HEK293T (cell line): ENCODE results near the gene ZNF774.
"Not testable (repeated sequence)": the region's sequence is repeated elsewhere in the genome, so short reads cannot be mapped to it uniquely, and the experiment has no call there.

ENCODE experiments used
- CTCF ChIA-PET: fragments of 350-600 bp; formaldehyde crosslinking; extraction: SDS; loops from one replicate; lab custom pipeline; 2021; ENCODE audit warnings: antibody characterized with exemption, inconsistent platforms; lab: Yijun Ruan, JAX
- POLR2A ChIA-PET: fragments of 350-600 bp; formaldehyde crosslinking; extraction: SDS; loops from one replicate; lab custom pipeline; 2020; ENCODE audit warnings: antibody characterized with exemption, inconsistent platforms; lab: Yijun Ruan, JAX
- DNase-seq: peaks from one replicate; pipeline ENCODE4 v3.0.0; 2012; ENCODE audit warnings: mixed read lengths; ENCODE audit errors: extremely low spot score
- ARNT ChIP-seq: fragments of 450-650 bp; IDR thresholded peaks from 2 replicates; pipeline ENCODE4 v1.6.1; 2017; ENCODE audit warnings: mild to moderate bottlenecking
- BHLHE40 ChIP-seq: fragments of 450-650 bp; IDR thresholded peaks from 2 replicates; pipeline ENCODE4 v1.6.1; 2016; ENCODE audit warnings: mild to moderate bottlenecking, moderate library complexity, borderline replicate concordance
- CTBP1 ChIP-seq: fragments of 450-650 bp; IDR thresholded peaks from 2 replicates; pipeline ENCODE4 v1.6.1; 2016; ENCODE audit warnings: borderline replicate concordance
- ELF4 ChIP-seq: fragments of 450-650 bp; IDR thresholded peaks from 2 replicates; pipeline ENCODE4 v1.6.1; 2017; ENCODE audit warnings: antibody characterized with exemption
- FOXA1 ChIP-seq: fragments of 450-650 bp; IDR thresholded peaks from 2 replicates; pipeline ENCODE4 v1.6.1; 2016; ENCODE audit warnings: mild to moderate bottlenecking
- FOXK2 ChIP-seq: fragments of 450-650 bp; IDR thresholded peaks from 2 replicates; pipeline ENCODE4 v1.6.1; 2016; ENCODE audit warnings: mild to moderate bottlenecking
- FOXM1 ChIP-seq: fragments of 450-650 bp; IDR thresholded peaks from 2 replicates; pipeline ENCODE4 v1.6.1; 2017; ENCODE audit warnings: mild to moderate bottlenecking, borderline replicate concordance
- HDGF ChIP-seq: fragments of 450-650 bp; IDR thresholded peaks from 2 replicates; pipeline ENCODE4 v1.6.1; 2017; ENCODE audit warnings: antibody characterized with exemption, borderline replicate concordance
- L3MBTL2 ChIP-seq: fragments of 450-650 bp; conservative IDR thresholded peaks from 2 replicates; pipeline ENCODE4 v1.6.1; 2016; ENCODE audit warnings: mild to moderate bottlenecking
- LEF1 ChIP-seq: fragments of 450-650 bp; IDR thresholded peaks from 2 replicates; pipeline ENCODE4 v1.6.1; 2017; ENCODE audit warnings: mild to moderate bottlenecking, borderline replicate concordance
- NFRKB ChIP-seq: fragments of 450-650 bp; IDR thresholded peaks from 2 replicates; pipeline ENCODE4 v1.6.1; 2016; ENCODE audit warnings: mild to moderate bottlenecking, moderate library complexity
- SP1 ChIP-seq: fragments of 450-650 bp; IDR thresholded peaks from 2 replicates; pipeline ENCODE4 v1.6.1; 2017
- SUZ12 ChIP-seq: fragments of 450-650 bp; IDR thresholded peaks from 2 replicates; pipeline ENCODE4 v1.6.1; 2016; ENCODE audit warnings: mild to moderate bottlenecking
- TARDBP ChIP-seq: fragments of 450-650 bp; IDR thresholded peaks from 2 replicates; pipeline ENCODE4 v1.6.1; 2016
- ZNF384 ChIP-seq: fragments of 450-650 bp; IDR thresholded peaks from 2 replicates; pipeline ENCODE4 v1.6.1; 2016
- TF ChIP-seq, protein P1 (sequence below): fragments of 450-650 bp; IDR thresholded peaks from 2 replicates; pipeline ENCODE4 v1.6.1; 2016

The ZNF774 gene

DNA sequence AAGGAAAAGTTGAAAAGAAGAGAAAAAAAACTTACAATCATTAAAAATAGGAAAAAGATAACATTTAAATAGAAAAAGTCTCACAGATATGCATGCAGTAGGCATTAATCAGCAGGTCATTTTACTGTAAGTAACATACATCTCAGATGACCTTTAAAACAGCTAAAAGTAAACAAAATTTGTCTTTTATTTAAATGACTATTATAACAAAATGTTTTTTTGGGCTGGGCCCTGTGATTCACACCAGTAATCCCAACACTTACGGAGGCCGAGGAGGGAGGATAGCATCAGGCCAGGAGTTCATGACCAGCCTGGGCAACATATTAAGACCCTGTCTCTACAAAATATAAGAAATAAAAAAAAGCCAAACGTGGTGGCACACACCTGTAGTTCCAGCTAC, 50.7 kb downstream of the ZNF774 start:
- ChIA-PET POLR2A (interaction anchor here (5.2 kb wide), 1 partner anchor 14 kb away, joined by 36 read pairs; the partner anchor contains the start of gene IQGAP1), CTCF (interaction anchor here (0.9 kb wide), 1 partner anchor 83 kb away, joined by 3 read pairs; no protein-coding TSS in a partner anchor)
- DNase-seq: no peak
- TF ChIP-seq FOXK2 (no peak), ZNF384 (no peak), SP1 (no peak), FOXA1 (no peak), BHLHE40 (no peak), ELF4 (no peak), ARNT (no peak), FOXM1 (no peak), HDGF (no peak), NFRKB (no peak), CTBP1 (no peak), LEF1 (no peak), L3MBTL2 (no peak), SUZ12 (no peak), TARDBP (no peak)
- TF ChIP-seq, protein P1, sequence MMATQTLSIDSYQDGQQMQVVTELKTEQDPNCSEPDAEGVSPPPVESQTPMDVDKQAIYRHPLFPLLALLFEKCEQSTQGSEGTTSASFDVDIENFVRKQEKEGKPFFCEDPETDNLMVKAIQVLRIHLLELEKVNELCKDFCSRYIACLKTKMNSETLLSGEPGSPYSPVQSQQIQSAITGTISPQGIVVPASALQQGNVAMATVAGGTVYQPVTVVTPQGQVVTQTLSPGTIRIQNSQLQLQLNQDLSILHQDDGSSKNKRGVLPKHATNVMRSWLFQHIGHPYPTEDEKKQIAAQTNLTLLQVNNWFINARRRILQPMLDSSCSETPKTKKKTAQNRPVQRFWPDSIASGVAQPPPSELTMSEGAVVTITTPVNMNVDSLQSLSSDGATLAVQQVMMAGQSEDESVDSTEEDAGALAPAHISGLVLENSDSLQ: no peak

DNA sequence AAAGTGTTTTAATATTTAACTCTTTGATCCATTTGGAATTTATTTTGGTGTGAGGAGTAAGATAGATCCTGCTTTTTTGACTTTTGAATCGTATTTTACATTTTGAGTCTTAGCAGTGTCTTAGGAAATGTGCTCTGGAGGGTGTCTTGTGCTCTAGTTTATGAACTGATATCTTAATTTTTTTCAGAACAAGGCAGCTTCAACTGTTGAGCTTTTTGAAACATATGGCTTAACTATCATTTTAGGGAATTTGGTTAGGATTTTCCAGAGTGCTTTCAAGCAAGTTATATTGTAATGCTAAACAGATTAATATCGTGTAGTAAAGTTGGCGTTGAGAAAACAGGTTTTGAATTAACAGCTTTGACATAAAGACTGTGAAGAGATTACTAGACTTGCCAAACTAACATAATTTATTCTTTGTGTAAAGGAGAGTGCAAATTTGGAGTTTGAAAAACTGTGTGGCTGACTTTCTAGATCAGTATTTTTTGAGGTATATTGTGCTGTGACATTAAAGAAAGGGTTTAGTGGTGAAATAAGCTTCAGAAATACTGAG, 53.0 kb downstream of the ZNF774 start:
- POLR2A ChIA-PET: interaction anchor here (1.3 kb wide), 1 partner anchor 17 kb away, joined by 5 read pairs; the partner anchor contains the start of gene IQGAP1
- no peak for TF ChIP-seq NFRKB
- TF ChIP-seq FOXA1: no peak
- TF ChIP-seq FOXK2: no peak
- no peak for TF ChIP-seq ZNF384
- no peak for TF ChIP-seq BHLHE40
- no peak for TF ChIP-seq SP1
- no peak for TF ChIP-seq SUZ12
- no peak for TF ChIP-seq TARDBP
- TF ChIP-seq, protein P1: no peak
- TF ChIP-seq HDGF: no peak
- no peak for TF ChIP-seq CTBP1
- no peak for TF ChIP-seq ARNT
- no peak for TF ChIP-seq ELF4
- TF ChIP-seq LEF1: no peak
- no peak for TF ChIP-seq FOXM1
- TF ChIP-seq L3MBTL2: no peak
- CTCF ChIA-PET: interaction anchor here (0.7 kb wide), 1 partner anchor 8 kb away, joined by 3 read pairs; no protein-coding TSS in a partner anchor
- DNase-seq: no peak

DNA sequence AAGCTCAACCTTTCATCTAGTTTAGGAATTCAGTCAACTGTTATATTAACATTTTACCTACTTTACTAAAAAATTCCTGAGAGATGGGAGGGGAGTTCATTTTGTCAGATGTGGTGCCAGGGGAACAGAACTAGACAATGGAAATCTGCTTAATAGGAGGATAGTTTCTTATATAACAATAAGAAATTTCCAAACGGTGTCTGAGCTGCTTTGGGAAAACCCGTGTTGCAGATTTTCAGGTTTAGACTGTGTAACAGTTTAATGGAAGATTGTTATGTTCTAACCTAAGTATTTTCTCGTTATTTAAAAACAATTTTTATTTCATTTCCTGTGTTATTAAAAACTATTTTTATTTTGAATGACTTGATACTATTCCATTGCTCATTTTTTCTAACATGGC, 55.3 kb downstream of the ZNF774 start:
- TF ChIP-seq ZNF384 (no peak), SP1 (no peak)
- ChIA-PET POLR2A (interaction anchor here (1.2 to 2.9 kb wide), 3 partner anchors 13 to 55 kb away, joined by 4 to 11 read pairs (median 5); partner anchors contain the start of genes IQGAP1 and ZNF774), CTCF (interaction anchor here (1.2 kb wide), 1 partner anchor 12 kb away, joined by 3 read pairs; no protein-coding TSS in a partner anchor)
- DNase-seq: no peak

DNA sequence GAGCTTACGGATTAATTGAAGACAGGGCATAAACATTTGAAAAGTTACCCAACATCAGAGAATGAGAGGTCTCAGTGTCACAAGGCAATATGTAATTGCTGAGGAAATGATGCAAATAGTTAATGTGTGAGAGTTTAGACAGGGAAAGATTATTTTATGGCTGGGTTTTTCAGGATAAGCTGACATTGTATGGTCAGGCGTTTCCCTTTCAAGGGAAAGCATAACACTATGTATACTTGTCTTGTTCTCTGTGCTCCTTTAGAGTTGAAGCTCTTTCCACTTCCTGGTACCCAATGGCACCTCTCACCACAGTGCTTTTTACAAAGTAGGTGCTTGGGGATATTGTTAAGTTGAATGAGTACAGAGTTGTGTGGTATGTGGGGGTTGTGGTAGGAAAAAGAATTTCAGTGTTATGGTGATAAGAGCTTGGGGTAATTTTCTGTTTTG, 55.8 kb downstream of the ZNF774 start:
- CTCF ChIA-PET: interaction anchor here (1.2 kb wide), 1 partner anchor 12 kb away, joined by 3 read pairs; no protein-coding TSS in a partner anchor
- no peak for DNase-seq
- POLR2A ChIA-PET: interaction anchor here (0.6 to 2.9 kb wide), 4 partner anchors 12 to 653 kb away, joined by 3 to 11 read pairs (median 4); partner anchors contain the start of genes IQGAP1 and ZNF774
- TF ChIP-seq LEF1: no peak

DNA sequence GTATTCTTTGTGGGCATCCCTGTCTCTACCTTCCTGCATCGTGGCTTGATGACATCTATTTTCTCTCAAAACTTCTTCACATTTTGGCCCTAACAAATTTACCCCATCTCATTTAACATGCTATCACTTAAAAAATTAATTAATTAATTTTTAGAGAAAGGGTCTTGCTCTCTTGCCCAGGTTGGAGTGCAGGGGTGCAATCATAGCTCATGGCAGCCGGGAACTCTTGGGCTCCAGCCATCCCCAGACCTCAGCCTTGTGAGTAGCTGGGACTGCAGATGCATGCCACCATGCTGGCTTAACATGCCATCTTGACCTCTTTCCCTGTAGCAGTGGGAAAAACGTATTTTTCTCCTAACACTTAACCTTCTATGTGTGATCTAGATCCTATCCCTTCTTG, 56.6 kb downstream of the ZNF774 start:
- no peak for DNase-seq
- TF ChIP-seq BHLHE40 (no peak), FOXA1 (no peak), SUZ12 (no peak), ZNF384 (no peak)
- CTCF ChIA-PET: no interaction called here
- POLR2A ChIA-PET: interaction anchor here (2.9 kb wide), 1 partner anchor 21 kb away, joined by 11 read pairs; the partner anchor contains the start of gene IQGAP1

DNA sequence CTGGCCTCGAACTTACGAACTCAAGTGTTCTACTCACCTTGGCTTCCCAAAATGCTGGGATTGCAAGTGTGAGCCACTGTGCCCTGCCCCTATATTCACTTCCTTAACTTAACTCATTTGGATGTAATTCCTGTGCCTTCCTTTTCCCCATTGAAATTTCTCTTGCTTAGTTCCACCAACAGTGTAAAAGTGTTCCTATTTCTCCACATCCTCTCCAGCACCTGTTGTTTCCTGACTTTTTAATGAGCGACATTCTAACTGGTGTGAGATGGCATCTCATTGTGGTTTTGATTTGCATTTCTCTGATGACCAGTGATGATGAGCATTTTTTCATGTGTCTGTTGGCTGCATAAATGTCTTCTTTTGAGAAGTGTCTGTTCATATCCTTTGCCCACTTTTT, 57.5 kb downstream of the ZNF774 start:
- DNase-seq, POLR2A ChIA-PET: not testable (repeated sequence)
- CTCF ChIA-PET: interaction anchor here (0.7 kb wide), 2 partner anchors 12 to 493 kb away, joined by 3 to 4 read pairs; no protein-coding TSS in a partner anchor

DNA sequence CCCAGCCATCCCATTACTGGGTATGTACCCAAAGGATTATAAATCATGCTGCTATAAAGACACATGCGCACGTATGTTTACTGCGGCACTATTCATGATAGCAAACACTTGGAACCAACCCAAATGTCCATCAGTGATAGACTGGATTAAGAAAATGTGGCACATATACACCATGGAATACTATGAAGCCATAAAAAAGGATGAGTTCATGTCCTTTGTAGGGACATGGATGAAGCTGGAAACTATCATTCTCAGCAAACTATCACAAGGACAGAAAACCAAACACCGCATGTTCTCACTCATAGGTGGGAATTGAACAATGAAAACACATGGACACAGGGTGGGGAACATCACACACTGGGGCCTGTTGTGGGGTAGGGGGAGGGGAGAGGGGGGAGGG, 58.2 kb downstream of the ZNF774 start:
- DNase-seq, POLR2A ChIA-PET, CTCF ChIA-PET: not testable (repeated sequence)

DNA sequence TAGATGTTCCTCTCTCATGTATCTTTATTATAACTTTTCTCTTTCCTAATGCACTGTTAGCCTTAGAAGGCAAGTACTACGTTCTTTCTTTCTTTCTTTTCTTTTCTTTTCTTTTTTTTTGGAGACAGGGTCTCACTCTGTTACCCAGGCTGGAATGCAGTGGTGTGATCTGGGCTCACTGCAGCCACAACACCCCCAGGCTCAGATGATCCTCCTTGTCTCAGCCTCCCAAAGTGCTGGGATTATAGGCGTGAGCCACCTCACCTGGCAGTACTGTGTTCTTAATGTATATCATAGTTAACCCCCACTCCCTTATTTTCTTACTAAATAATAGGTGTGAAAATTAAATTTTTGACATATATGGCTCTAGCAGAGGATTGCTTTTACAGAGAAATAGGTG, 59.1 kb downstream of the ZNF774 start:
- POLR2A ChIA-PET: no interaction called here
- no peak for TF ChIP-seq SP1
- no peak for TF ChIP-seq TARDBP
- TF ChIP-seq FOXA1: no peak
- TF ChIP-seq HDGF: no peak
- TF ChIP-seq CTBP1: no peak
- TF ChIP-seq ELF4: no peak
- no peak for TF ChIP-seq FOXK2
- TF ChIP-seq ARNT: no peak
- TF ChIP-seq BHLHE40: no peak
- no peak for TF ChIP-seq NFRKB
- no peak for TF ChIP-seq LEF1
- no peak for TF ChIP-seq SUZ12
- CTCF ChIA-PET: no interaction called here
- no peak for DNase-seq
